Measurements from ENCODE around the gene ZFP36L2. TPM values are rescaled to one million over a fixed set of nuclear protein-coding genes. Genes with fewer than 3 reads are reported as not detected.
A peak's percentile ranks its signal among the peaks of the same experiment; 100 is the strongest.

ZFP36L2 gene
- total RNA-seq, 1 experiment from 2014 or later, result 10.6 TPM

DNA sequence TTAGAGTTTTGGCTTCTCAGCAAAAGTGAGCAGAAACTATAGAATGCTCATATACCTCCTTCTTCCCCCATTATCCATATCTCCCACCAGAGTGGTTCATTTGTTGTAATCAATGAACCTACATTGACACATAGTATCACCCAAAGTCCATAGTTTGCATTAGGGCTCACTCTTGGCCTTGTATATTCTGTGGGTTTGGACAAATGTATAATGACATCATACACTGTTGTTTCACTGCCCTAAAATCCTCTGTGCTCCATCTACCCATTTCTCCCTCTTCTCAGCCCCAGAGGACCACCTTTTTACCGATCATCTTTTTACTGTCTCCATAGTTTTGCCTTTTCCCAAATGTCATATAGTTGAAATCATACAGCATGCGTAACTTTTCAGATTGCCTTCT lies 24.1 kb downstream of the ZFP36L2 start:
- no peak overlapping the region for H3K9ac ChIP-seq (ENCODE audit: low read length)
- H3K4me1 ChIP-seq (ENCODE audit: low read length), result peaks cover 4% of the 10 kb centered on the region
- H3K4me2 ChIP-seq (ENCODE audit: low read depth, low read length, poor library complexity, severe bottlenecking), result no peak overlapping the region
- no peak for DNase-seq
- H3K4me3 ChIP-seq (ENCODE audit: low read length), result no peak overlapping the region
- H2AFZ ChIP-seq (ENCODE audit: low read length), result no peak overlapping the region
- H3K27me3 ChIP-seq (ENCODE audit: low read length), result no peaks in the 10 kb centered on the region
- H3K9me2 ChIP-seq (replicated peaks; ENCODE audit: insufficient read depth, low read length), result no peaks in the 10 kb centered on the region
- H3K9me3 ChIP-seq (ENCODE audit: low read length), result no peaks in the 10 kb centered on the region
- H3K79me2 ChIP-seq (ENCODE audit: low read length), result no peaks in the 10 kb centered on the region
- H4K20me1 ChIP-seq (ENCODE audit: insufficient read depth, low read depth, low read length), result no peaks in the 10 kb centered on the region
- H3K27ac ChIP-seq (ENCODE audit: low read length), result no peak overlapping the region
- no peaks in the 10 kb centered on the region for H3K36me3 ChIP-seq (ENCODE audit: insufficient read depth, low read length)

DNA sequence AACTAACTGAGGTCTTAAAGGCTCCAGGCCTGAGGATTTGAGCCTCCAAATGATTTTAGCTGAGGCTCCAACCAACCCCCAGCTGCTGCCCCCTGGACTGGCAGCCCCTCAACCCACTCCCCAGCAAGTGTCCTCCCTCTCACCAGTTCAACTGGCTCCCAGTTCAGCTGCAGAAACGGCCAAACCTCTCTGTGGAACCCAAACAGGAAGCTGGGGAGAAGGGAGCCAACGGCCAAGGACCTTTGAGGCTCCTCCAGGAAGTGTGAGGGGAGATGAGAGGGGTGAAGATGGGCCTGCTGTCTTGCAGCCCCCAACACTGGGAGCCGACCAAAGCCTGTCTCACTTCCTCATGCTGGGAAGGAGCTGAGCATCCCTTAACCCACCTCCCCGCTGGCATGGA lies 24.9 kb downstream of the ZFP36L2 start:
- Histone ChIP-seq H3K27ac (ENCODE audit: low read length) (no peak overlapping the region), H3K27me3 (ENCODE audit: low read length) (no peaks in the 10 kb centered on the region), H2AFZ (ENCODE audit: low read length) (no peak overlapping the region), H3K4me3 (ENCODE audit: low read length) (no peak overlapping the region), H3K9me2 (replicated peaks; ENCODE audit: insufficient read depth, low read length) (no peaks in the 10 kb centered on the region), H3K79me2 (ENCODE audit: low read length) (no peaks in the 10 kb centered on the region), H4K20me1 (ENCODE audit: insufficient read depth, low read depth, low read length) (no peaks in the 10 kb centered on the region), H3K9ac (ENCODE audit: low read length) (no peak overlapping the region), H3K4me1 (ENCODE audit: low read length) (peaks cover 7% of the 10 kb centered on the region), H3K9me3 (ENCODE audit: low read length) (no peaks in the 10 kb centered on the region), H3K36me3 (ENCODE audit: insufficient read depth, low read length) (no peaks in the 10 kb centered on the region), H3K4me2 (ENCODE audit: low read depth, low read length, poor library complexity, severe bottlenecking) (no peak overlapping the region)
- DNase-seq, result no peak

DNA sequence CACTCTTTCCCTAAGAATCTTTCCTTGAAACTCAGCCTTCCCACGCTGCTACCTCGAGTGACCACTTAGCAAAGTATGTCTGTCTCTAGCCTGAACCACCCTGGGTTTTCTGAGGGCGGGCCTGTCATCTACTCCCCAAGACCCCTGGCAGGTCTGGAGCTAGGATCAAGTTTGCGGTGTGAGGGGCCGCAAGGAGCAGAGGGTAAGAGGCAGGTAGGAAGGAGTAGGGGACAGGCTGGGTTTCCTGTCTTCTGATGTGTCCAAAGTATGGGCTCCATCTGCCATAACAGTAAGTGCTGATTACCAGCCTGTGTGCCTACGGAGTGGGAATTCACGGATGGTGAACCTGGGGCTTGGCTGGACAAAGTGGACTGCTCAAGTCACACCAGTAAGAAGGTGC lies 25.4 kb downstream of the ZFP36L2 start:
- H4K20me1 ChIP-seq (ENCODE audit: insufficient read depth, low read depth, low read length), result no peaks in the 10 kb centered on the region
- no peaks in the 10 kb centered on the region for H3K27me3 ChIP-seq (ENCODE audit: low read length)
- H3K79me2 ChIP-seq (ENCODE audit: low read length), result no peaks in the 10 kb centered on the region
- no peak for DNase-seq
- H3K4me3 ChIP-seq (ENCODE audit: low read length), result no peak overlapping the region
- H3K4me2 ChIP-seq (ENCODE audit: low read depth, low read length, poor library complexity, severe bottlenecking), result no peak overlapping the region
- no peaks in the 10 kb centered on the region for H3K36me3 ChIP-seq (ENCODE audit: insufficient read depth, low read length)
- no peaks in the 10 kb centered on the region for H3K9me3 ChIP-seq (ENCODE audit: low read length)
- peaks cover 7% of the 10 kb centered on the region for H3K4me1 ChIP-seq (ENCODE audit: low read length)
- no peaks in the 10 kb centered on the region for H3K9me2 ChIP-seq (replicated peaks; ENCODE audit: insufficient read depth, low read length)
- H3K27ac ChIP-seq (ENCODE audit: low read length), result no peak overlapping the region
- no peak overlapping the region for H3K9ac ChIP-seq (ENCODE audit: low read length)
- H2AFZ ChIP-seq (ENCODE audit: low read length), result no peak overlapping the region

DNA sequence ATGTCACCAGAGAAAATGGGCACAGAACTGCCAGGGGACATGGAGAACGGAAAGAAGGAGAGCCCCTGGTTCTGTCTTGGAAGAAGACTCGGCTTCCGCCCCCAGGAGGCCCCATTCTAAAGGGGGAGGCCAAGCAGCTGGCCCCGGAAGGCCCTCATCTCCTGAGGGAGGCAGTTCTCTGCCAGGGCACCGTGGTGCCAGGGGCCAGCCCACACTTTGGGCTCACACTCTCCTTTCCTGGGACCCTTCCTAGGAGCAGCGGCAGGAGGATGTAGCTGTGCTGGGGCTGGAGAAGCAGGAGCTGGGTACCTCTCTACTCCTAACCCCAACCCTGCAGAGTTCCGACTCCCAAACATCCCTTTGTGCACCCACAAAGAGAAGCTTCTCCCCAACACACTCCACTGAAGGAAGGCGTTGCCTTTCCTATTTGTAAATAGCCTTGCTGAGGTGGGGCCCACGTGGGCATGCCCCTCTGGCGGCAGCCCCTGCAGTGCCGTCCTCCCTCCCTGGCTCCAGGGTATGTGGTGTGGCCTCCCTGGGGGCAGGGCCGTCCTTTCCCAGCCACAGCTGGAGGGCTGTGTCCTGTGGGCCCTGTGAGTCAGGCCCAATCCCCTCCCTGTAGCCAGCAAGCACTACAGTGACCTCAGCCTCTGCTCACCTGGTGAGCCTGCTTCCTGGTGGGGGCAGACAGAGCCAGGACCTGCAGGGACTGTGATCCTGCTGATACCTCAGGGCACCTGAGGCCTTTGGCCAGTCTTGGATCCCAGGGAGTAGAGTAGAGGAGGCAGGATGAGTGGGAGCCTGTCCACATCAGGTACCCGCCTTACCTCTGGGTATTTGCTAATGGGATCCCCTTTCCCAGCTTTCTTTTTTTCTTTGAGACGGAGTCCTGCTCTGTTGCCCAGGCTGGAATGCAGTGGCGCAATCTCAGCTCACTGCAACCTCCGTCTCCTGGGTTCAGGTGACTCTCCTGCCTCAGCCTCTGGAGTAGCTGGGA lies 26.6 kb downstream of the ZFP36L2 start:
- Histone ChIP-seq H3K79me2 (ENCODE audit: low read length) (no peaks in the 10 kb centered on the region), H3K4me3 (ENCODE audit: low read length) (no peak overlapping the region), H3K27me3 (ENCODE audit: low read length) (no peaks in the 10 kb centered on the region), H3K4me2 (ENCODE audit: low read depth, low read length, poor library complexity, severe bottlenecking) (no peak overlapping the region), H3K4me1 (ENCODE audit: low read length) (peaks cover 7% of the 10 kb centered on the region), H3K9ac (ENCODE audit: low read length) (no peak overlapping the region), H2AFZ (ENCODE audit: low read length) (no peak overlapping the region), H3K36me3 (ENCODE audit: insufficient read depth, low read length) (no peaks in the 10 kb centered on the region), H3K9me2 (replicated peaks; ENCODE audit: insufficient read depth, low read length) (no peaks in the 10 kb centered on the region), H3K9me3 (ENCODE audit: low read length) (no peaks in the 10 kb centered on the region), H4K20me1 (ENCODE audit: insufficient read depth, low read depth, low read length) (no peaks in the 10 kb centered on the region), H3K27ac (ENCODE audit: low read length) (no peak overlapping the region)
- no peak for DNase-seq

GRCh38 chr2:43198263-43198662 lies 28.1 kb downstream of the ZFP36L2 start:
- Histone ChIP-seq H3K9ac (ENCODE audit: low read length) (no peak overlapping the region), H3K9me3 (ENCODE audit: low read length) (no peaks in the 10 kb centered on the region), H3K27me3 (ENCODE audit: low read length) (no peaks in the 10 kb centered on the region), H3K9me2 (replicated peaks; ENCODE audit: insufficient read depth, low read length) (no peaks in the 10 kb centered on the region), H3K4me2 (ENCODE audit: low read depth, low read length, poor library complexity, severe bottlenecking) (no peak overlapping the region), H3K4me1 (ENCODE audit: low read length) (peaks cover 7% of the 10 kb centered on the region), H3K36me3 (ENCODE audit: insufficient read depth, low read length) (no peaks in the 10 kb centered on the region), H3K79me2 (ENCODE audit: low read length) (no peaks in the 10 kb centered on the region), H3K4me3 (ENCODE audit: low read length) (no peak overlapping the region), H2AFZ (ENCODE audit: low read length) (no peak overlapping the region), H4K20me1 (ENCODE audit: insufficient read depth, low read depth, low read length) (no peaks in the 10 kb centered on the region), H3K27ac (ENCODE audit: low read length) (no peak overlapping the region)
- no peak for DNase-seq

GRCh38 chr2:43197588-43197896 lies 28.9 kb downstream of the ZFP36L2 start:
- peak overlapping the region; percentile 18 for H3K4me2 ChIP-seq (ENCODE audit: low read depth, low read length, poor library complexity, severe bottlenecking)

GRCh38 chr2:43196768-43197587 lies 29.4 kb downstream of the ZFP36L2 start:
- Histone ChIP-seq H3K4me3 (ENCODE audit: low read length) (no peak overlapping the region), H3K9ac (ENCODE audit: low read length) (no peak overlapping the region), H3K36me3 (ENCODE audit: insufficient read depth, low read length) (no peaks in the 10 kb centered on the region), H3K4me1 (ENCODE audit: low read length) (peaks cover 7% of the 10 kb centered on the region), H3K4me2 (ENCODE audit: low read depth, low read length, poor library complexity, severe bottlenecking) (peak overlapping the region; percentile 18), H3K27ac (ENCODE audit: low read length) (no peak overlapping the region), H2AFZ (ENCODE audit: low read length) (no peak overlapping the region), H3K9me2 (replicated peaks; ENCODE audit: insufficient read depth, low read length) (no peaks in the 10 kb centered on the region), H3K9me3 (ENCODE audit: low read length) (no peaks in the 10 kb centered on the region), H3K79me2 (ENCODE audit: low read length) (no peaks in the 10 kb centered on the region), H3K27me3 (ENCODE audit: low read length) (no peaks in the 10 kb centered on the region), H4K20me1 (ENCODE audit: insufficient read depth, low read depth, low read length) (no peaks in the 10 kb centered on the region)
- DNase-seq, result no peak

More at GRCh38 chr2:43197588-43197896, 28.9 kb downstream of the ZFP36L2 start:
- Histone ChIP-seq H2AFZ (ENCODE audit: low read length) (no peak overlapping the region), H3K27me3 (ENCODE audit: low read length) (no peaks in the 10 kb centered on the region), H3K9ac (ENCODE audit: low read length) (no peak overlapping the region), H4K20me1 (ENCODE audit: insufficient read depth, low read depth, low read length) (no peaks in the 10 kb centered on the region), H3K4me3 (ENCODE audit: low read length) (no peak overlapping the region), H3K79me2 (ENCODE audit: low read length) (no peaks in the 10 kb centered on the region), H3K36me3 (ENCODE audit: insufficient read depth, low read length) (no peaks in the 10 kb centered on the region), H3K4me1 (ENCODE audit: low read length) (peaks cover 7% of the 10 kb centered on the region), H3K27ac (ENCODE audit: low read length) (no peak overlapping the region), H3K9me2 (replicated peaks; ENCODE audit: insufficient read depth, low read length) (no peaks in the 10 kb centered on the region), H3K9me3 (ENCODE audit: low read length) (no peaks in the 10 kb centered on the region)
- no peak for DNase-seq

- Histone ChIP-seq H3K9me2 (replicated peaks; ENCODE audit: insufficient read depth, low read length) (no peaks in the 10 kb centered on the region), H3K36me3 (ENCODE audit: insufficient read depth, low read length) (no peaks in the 10 kb centered on the region), H3K9me3 (ENCODE audit: low read length) (no peaks in the 10 kb centered on the region), H3K4me1 (ENCODE audit: low read length) (peaks cover 7% of the 10 kb centered on the region), H3K4me2 (ENCODE audit: low read depth, low read length, poor library complexity, severe bottlenecking) (no peak overlapping the region), H2AFZ (ENCODE audit: low read length) (no peak overlapping the region), H3K79me2 (ENCODE audit: low read length) (no peaks in the 10 kb centered on the region), H3K27me3 (ENCODE audit: low read length) (no peaks in the 10 kb centered on the region), H3K27ac (ENCODE audit: low read length) (no peak overlapping the region), H3K9ac (ENCODE audit: low read length) (no peak overlapping the region), H4K20me1 (ENCODE audit: insufficient read depth, low read depth, low read length) (no peaks in the 10 kb centered on the region), H3K4me3 (ENCODE audit: low read length) (no peak overlapping the region)
- no peak for DNase-seq
Observed at GRCh38 chr2:43194121-43194869, 32.1 kb downstream of the ZFP36L2 start.

Data from Karpas-422 (cell line).